HG03060 (cell line): Measurements from ENCODE around the gene MS4A10.
"Not testable (repeated sequence)": the region's sequence is repeated elsewhere in the genome, so short reads cannot be mapped to it uniquely, and the experiment has no call there.

Source experiments
- ATAC-seq: cut with Tn5 transposase; IDR thresholded peaks from one replicate; pipeline ENCODE4 v1.9.1; 2021; ENCODE audit warnings: low read depth, moderate number of reproducible peaks; ENCODE audit not compliant: unreplicated experiment

Gene MS4A10

DNA sequence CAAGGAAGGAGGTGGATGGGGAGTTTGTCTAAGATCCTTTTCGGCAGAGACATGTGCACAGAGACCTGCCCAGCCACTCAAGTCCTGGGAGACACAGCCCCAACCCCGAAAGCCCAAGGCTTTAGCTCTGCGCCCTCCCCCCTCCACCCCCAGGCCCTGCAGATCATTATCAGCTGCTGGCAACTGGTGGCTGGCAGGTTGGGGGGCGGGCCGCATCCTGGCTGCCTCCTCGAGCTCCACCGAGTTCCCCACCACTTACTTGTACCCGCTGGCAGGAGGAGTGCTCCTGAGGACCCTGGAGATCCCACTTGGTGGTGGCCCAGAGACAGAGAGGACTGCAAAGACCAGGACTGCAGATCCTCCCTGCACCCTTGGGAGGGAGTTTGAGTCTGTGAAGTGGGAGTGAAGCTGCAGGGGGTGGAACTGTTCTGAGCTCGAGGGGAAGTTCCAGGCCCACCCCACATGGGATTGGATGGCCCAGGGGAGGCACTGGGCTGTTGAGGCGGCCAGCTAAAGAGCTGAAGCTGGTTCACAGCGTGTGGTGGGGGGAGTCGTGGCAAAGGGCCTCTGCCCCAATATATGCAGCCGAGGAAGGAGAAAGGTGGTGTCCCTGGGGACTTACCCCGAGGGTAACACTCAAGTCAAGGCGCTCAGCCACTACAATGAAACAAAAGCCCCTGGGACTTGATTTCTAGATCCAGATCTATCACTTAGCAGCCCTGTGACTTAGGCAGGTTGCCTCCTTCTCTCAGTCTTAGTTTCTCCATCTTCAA is 36.9 kb downstream of the MS4A10 start:
- no peak for ATAC-seq

DNA sequence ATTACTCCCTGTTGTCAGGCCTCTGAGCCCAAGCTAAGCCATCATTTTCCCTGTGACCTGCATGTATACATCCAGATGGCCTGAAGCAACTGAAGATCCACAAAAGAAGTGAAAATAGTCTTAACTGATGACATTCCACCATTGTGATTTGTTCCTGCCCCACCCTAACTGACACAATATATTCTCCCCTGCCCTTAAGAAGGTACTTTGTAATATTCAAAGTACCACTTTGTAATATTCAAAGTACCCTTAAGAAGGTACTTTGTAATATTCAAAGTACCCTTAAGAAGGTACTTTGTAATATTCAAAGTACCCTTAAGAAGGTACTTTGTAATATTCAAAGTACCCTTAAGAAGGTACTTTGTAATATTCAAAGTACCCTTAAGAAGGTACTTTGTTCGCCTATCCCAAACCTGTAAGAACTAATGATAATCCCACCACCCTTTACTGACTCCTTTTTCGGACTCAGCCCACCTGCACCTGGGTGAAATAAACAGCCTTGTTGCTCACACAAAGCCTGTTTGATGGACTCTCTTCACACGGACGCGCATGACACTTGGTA is 38.7 kb downstream of the MS4A10 start:
- ATAC-seq, result not testable (repeated sequence)

DNA sequence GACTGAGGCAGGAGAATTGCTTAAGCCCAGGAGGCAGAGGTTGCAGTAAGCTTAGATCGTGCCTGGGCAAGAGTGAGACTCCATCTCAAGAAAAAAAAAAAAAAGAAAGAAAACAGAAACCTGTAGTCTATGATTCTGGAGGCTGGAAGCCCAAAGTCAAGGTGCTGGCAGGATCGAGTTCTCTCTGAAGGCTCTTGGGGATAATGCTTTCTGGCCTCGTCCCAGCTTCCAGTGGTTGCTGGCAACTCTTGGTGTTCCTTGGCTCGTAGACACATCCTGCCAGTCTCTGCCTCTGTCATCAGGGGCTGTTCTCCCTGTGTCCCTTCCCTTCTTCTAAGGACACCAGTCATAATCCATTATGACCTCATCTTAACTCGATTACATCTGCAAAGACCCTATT is 40.0 kb downstream of the MS4A10 start:
- no peak for ATAC-seq

DNA sequence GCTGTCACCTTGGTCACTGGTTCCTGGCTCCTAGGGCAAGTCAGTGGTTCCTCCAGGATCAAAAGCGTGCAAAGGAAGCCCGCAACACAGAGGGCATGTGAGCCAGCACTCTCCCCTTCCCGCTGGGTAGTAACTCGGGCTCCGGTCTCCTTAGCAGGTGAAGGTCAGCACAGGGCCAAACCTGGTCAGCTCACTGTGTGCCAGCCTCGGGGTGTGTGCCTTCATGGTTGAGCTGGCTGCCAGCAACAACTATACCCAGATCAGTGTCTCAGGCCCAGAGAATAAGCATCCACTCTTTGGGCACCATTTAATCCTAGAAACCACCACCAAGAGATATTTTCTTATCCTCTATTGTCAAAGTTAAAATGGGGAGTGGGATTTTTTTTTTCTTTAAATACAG is 40.7 kb downstream of the MS4A10 start:
- no peak for ATAC-seq

DNA sequence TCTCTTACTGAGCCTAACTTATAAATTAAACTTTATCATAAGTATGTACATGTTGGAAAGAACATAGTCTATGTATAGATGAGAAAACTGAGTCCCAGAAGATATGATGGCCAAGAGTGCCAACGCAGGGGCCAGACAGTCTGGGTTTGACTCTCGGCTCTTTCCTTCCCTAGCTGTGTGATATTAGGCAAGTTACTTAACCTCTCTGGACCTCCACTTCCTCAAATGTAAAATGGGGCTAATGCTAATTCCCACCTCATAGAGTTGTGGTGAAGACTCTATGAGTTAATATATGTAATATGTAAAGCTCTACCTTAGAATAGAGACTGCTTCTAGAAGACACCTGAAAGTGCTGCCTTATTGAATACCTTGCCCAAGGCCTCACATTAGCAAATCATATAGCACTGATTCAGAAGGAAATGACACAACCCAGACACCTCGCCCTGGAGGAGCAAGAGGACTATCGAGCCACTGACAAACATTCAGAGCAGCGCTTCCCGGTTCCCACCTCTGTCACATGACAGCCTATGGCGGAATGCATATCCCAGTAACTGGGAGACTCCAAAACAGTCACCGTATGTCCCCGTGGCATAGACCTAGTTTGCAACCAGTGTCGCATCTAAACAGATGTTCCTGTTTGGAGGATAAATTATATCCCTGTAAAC is 45.5 kb downstream of the MS4A10 start:
- ATAC-seq, result no peak

DNA sequence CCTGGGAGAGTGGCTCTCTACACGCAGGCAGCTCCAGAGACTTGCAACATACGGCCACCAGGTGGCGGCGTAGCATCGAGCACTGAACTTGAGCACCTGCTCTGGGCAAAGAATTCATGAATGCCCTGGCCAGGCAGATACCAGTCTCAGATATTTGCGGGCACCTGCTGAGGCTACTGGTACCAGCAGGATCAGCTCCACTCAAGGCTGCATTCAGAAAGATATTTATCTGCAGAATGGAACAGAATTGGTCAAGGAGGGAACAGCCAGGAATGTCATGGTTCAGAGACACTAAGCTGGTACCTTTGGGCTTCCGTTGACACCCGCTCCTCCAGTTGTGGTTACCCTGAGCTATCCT is 46.0 kb downstream of the MS4A10 start:
- no peak for ATAC-seq

DNA sequence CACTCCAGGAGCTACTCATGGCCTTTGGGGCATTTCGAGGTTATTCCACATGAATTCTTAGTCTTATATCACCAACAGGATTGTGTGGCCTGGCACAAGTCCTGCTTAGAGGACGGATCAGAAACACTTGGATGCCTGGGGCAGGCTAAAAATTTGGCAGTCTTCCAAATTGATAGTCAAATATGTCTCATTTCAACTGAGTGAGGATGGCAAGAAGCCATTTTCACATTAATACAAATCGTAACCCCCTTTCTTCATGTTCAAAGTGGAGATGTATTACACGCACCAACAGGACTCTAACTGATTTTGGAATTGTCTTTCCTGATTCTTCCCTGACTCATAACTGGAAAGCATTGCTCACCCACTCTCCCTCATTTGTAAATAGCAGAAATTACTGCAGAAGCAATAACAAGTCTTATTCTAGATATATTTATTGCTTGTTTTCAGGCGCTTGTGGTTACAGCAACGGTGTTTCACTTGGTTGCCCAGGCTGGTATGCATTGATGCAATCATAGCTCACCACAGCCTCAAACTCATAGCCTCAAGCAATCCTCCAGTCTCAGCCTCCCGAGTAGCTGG is 46.5 kb downstream of the MS4A10 start:
- no peak for ATAC-seq

DNA sequence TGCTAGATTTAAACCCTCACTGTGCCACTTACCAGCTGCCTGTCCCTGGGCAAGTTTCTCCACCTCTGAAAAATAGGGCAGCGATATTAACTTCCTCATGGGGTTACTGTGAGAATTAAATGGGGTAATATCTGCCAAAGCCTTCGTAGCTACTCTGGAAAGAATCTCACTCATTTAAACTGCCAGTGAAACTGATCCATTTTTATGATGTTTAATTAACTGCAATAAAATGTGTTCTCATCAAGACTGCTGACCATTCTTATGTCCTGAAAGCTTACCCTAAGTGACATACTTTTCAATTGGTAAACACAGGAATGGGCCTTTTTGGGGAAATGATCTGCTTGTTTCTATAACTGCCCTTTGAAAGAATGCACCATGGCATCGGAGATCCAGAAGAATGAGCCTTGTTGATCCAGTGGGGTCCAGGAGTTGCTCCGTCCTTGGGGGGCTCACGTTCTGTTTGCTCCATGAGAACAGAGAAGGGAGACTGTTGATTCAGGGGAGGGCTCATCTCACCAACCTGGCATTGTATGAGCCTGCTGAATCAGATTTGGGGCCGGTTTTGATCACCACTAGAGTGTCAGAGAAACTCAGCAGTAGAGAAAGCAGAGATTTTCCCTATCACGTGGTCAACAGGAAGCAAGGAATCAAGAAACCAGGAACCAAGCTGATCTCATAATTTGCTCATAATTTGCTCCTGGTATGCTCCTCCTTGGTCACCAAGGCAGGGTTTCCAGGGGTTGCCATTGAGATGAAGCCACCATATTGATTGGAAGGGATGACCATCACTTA is 49.8 kb downstream of the MS4A10 start:
- no peak for ATAC-seq

DNA sequence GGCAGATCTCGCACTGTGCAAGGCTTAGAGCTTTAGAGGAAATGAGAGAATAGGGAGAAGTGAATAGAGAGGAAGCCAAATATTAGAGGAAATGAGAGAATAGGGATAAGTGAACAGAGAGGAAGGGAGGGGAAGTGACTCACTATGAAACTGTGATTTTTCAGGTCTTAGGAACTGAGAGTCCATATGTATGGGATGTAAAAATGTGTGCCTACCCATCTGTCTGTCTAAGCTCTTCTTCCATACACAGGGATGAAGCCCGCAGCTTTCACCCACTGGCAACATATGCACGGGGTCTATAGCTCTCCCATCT is 50.4 kb downstream of the MS4A10 start:
- no peak for ATAC-seq

DNA sequence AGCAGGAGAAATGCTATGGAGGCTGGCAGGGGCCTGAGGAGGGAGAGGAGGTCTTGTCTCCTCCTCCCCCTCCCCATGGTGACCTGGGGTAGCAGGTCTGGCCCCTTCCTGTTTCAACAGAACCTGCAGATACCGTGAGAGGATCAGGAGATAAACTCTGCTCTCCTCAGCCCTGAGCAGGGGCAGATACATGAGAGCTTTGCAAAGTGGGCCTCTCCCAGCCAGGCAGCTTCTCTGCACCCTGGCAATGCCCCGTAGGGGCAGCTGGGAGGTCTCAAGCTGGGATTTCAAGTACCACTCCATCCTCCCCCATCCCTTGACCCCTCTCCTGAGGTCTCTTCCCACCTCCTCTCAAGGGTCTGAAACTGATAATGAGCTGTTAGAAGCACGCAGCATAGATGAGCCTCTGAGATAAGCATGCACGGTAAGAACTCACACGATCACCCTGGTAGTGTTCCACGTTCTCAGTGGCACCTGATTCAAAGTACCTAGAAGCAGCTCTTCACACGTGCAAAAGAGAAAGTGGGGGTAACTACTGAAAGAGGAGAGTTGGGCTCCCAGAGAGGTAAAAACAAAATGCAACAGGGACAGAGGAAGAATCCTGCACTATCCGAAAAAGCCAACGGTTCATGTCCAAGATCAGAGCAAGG is 51.9 kb downstream of the MS4A10 start:
- ATAC-seq, result no peak

DNA sequence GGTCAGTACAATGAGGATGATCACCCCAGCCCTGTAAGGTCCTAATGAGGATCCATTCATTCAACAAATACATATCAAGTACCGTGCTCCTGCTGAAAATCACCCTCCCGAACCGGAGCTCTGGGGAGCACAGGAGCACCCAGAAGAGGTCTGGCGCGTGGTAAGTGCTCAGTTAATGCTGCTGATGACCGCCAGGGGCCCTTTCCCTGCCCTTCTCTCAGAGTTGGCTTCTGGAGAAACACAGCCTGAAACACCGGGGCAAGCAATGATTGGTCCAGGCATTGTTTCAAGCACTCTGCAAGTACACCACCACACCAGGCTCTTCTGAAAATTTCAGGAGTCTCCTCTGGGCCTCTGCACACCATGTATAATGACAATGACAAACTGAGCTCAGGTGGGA is 53.0 kb downstream of the MS4A10 start:
- ATAC-seq, result no peak

DNA sequence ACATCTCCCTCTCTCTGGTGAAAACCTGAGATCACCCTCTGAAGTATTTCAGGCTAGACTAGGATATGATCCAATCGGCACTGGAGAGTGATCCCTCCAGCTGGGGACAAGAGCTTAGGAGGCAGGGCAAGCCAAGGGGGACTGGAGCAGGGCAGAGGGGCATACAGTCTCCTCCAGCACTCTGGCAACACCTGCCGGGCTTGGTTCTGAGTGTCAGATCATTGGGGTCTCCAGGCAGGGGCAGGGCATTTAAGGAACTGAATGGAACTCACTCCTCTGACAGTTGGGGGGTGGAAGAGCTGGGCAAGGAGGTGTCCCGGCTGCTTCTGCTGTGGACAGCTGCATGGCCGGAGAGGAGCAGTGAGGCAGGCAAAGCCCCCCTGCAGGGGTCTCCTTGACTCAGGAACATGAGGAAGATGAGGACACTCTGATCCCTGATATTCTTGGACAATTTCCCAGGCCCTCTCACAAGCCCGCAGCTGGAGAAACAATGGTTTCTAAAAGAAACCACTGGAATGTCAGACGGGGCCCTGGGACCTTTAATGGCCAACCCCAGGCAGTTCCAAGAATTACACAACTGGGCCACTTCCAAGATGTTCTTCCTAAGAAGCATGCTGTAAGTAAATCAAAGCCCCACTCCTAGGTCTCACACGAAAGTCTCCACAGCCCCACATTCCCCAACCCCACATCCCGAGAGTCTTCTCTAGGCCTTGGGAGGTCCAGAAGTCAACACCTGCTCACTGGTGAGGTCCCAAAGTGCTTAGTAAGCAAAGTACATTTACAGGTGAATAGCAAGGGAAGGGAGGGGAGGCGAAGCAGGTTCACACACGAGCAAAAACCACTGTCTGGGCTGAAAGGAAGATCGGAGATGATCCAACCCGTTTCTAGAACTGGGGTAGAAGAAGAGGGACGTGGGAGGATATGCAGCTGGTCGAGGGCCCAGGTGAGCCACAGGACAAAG is 55.6 kb downstream of the MS4A10 start:
- ATAC-seq, result no peak

DNA sequence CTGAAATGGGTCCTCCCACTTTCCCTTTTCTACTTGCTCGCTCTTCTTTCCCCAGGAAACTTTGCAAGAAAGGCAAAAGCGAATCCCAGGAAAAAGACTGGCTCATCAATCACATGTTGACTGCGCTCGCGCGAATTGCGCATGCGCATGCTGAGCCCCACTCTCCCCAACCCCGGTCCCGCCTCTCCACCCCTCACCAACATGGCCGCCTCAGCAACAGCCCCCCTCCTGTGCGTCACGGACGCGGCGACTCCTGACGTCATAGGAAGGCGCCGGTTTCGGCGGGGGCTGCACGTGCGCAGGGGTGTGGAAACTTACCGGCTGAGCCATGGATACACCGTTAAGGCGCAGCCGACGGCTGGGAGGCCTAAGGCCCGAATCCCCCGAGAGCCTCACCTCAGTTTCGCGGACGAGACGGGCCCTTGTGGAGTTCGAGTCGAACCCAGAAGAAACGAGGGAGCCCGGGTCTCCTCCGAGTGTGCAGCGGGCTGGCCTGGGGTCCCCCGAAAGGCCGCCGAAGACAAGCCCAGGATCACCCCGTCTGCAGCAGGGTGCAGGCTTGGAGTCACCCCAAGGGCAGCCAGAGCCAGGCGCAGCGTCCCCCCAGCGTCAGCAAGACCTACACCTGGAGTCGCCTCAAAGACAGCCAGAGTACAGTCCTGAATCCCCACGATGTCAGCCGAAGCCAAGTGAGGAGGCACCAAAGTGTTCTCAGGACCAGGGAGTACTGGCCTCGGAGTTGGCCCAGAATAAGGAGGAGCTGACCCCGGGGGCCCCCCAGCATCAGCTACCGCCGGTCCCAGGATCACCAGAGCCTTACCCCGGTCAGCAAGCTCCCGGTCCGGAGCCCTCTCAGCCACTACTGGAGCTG is 56.9 kb downstream of the MS4A10 start, which contains the start of gene CCDC86:
Gene CCDC86 (plus strand): TSS at position 317 of the 871 bp plus-strand sequence. CDS start 12 bp downstream, at position 329.
- peak; percentile 46 for ATAC-seq

DNA sequence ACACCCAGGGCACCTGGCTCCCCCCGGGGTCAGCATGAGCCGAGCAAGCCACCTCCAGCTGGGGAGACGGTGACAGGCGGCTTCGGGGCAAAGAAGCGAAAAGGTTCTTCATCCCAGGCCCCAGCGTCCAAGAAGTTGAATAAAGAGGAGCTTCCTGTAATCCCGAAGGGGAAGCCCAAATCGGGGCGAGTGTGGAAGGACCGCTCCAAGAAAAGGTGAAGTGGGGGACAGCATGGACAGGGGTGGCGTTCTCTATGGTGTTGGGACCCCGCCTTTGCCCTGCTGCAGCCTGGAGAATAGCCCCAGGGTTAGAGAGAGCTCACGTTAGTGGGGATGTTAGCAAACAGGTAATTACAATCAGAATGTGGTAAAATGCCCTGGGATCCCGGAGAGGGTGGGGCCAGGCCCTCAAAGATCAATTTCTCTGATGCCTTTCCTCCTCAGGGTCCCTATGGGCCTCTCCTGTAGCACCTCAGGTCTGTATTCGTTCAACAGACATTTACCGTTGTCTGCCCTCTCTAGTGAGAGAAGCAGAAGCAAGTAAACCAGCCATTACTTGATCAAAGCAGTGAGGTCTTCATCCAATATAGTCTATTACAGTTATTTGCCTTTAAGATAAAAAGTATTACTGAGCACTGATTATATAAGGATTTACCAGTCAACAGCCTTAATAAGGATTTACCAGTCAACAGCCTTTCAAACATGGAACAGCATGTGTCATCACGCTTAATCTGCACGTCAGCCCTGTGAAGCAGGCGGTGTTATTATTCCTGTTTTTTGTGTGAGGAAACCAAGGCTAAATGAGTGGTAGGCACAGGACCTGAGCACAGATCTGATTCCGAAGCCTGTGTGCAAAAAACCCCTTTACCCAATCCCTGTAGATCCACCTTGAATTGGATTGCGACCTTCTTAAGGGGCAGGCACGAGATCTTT is 57.8 kb downstream of the MS4A10 start:
- no peak for ATAC-seq

DNA sequence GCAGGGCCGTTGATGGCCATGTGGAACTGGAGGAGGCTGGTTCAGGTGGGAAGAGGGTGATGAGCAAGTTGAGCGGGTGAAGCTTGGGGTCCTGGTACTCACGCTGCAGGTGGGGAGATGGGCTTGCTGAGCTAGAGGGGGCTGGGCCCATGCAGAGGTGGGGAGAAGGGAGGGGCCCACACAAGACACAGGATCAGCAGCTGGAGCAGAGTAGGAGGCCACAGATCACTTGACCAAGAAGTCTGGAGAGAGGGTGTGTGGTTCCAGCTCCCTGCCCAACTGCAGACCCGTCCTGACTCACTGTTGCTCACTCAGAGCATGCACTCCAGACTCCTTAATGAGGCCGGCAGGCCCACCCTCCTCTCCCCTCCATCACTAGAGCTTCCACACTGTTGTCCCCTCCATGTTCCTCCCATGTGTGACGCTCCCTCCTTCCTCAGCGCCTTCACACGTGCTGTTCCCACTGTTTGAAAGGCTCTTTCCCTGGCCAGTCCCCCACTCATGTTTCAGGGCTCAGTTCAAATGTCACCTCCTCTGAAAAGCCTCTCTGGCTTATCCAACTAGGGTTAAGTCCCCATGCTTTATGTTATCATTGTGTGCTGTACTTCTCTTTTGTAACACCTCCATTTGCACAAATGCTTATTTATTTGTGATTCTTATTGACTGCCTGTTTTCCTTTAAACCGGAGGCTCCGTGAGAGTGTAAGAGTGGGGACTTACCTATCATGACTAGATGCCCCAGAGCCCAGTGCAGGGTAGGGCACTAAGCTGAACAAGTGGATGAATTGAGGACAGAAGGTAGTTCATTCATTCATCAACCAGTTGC is 59.1 kb downstream of the MS4A10 start:
- ATAC-seq, result no peak

DNA sequence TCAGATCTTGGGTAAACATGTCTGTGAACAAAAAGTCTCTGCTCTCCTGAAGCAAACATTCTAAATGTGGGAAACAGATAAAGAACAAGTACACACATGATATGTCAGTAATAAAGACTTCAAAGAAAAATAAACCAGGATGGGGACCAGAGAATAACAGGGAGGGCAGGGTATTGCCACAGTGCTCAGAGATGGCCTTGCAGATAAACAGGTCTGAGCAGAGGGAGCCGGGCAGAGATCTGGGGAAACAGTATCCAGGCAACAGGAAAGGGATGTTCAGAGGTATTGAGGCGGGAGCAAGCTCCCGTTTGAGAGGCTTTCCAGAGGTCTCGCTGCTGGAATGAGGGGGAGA is 59.7 kb downstream of the MS4A10 start:
- ATAC-seq, result no peak

DNA sequence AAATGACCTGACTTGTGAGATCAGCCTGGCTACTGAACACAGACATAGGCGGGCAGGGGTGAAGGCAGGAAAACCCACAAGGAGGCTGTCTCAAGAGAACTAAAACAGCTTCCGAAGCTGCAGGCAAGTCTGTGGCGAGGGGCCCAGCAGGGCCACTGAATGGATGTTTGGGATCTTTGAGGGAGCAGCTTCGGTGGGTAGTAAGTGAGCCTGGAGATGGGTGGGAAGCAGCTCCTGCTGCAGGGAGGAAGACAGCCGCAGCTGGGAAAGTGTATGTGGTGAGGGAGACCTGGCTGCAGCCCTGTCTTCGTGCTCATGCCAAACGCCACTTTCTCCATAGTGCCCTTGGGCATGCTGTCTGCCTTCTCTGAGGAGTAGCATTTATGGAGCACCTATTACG is 60.2 kb downstream of the MS4A10 start:
- no peak for ATAC-seq
